GM13977 (cell line): ENCODE measurements around the gene TUBB.
"Not testable (repeated sequence)": the region's sequence is repeated elsewhere in the genome, so short reads cannot be mapped to it uniquely, and the experiment has no call there.

ENCODE experiments used
- DNase-seq: peaks from one replicate; pipeline ENCODE4 v3.0.0; 2012; ENCODE audit warnings: low spot score
- in situ Hi-C: fragments of 300-500 bp; cut with MboI; formaldehyde crosslinking; loops from one replicate; pipeline ENCODE4 v1.12.0; 2022; ENCODE audit warnings: low sequenced_read_pairs, low pct_unique_long_range_greater_than_20kb, mixed read lengths, inconsistent platforms; ENCODE audit not compliant: unreplicated experiment
- TF ChIP-seq, protein P1 (sequence below): IDR thresholded peaks from 2 replicates; pipeline ENCODE4 v1.5.1; 2012; ENCODE audit warnings: mild to moderate bottlenecking, control low read depth; ENCODE audit not compliant: insufficient read depth; ENCODE audit errors: extremely low read depth, missing control alignments

Gene TUBB

GRCh38 chr6:30757261-30757904 lies 37.2 kb downstream of the TUBB start:
- in situ Hi-C loops, result no loop called here
- DNase-seq, result no peak
- TF ChIP-seq, protein P1, sequence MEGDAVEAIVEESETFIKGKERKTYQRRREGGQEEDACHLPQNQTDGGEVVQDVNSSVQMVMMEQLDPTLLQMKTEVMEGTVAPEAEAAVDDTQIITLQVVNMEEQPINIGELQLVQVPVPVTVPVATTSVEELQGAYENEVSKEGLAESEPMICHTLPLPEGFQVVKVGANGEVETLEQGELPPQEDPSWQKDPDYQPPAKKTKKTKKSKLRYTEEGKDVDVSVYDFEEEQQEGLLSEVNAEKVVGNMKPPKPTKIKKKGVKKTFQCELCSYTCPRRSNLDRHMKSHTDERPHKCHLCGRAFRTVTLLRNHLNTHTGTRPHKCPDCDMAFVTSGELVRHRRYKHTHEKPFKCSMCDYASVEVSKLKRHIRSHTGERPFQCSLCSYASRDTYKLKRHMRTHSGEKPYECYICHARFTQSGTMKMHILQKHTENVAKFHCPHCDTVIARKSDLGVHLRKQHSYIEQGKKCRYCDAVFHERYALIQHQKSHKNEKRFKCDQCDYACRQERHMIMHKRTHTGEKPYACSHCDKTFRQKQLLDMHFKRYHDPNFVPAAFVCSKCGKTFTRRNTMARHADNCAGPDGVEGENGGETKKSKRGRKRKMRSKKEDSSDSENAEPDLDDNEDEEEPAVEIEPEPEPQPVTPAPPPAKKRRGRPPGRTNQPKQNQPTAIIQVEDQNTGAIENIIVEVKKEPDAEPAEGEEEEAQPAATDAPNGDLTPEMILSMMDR, result no peak

DNA sequence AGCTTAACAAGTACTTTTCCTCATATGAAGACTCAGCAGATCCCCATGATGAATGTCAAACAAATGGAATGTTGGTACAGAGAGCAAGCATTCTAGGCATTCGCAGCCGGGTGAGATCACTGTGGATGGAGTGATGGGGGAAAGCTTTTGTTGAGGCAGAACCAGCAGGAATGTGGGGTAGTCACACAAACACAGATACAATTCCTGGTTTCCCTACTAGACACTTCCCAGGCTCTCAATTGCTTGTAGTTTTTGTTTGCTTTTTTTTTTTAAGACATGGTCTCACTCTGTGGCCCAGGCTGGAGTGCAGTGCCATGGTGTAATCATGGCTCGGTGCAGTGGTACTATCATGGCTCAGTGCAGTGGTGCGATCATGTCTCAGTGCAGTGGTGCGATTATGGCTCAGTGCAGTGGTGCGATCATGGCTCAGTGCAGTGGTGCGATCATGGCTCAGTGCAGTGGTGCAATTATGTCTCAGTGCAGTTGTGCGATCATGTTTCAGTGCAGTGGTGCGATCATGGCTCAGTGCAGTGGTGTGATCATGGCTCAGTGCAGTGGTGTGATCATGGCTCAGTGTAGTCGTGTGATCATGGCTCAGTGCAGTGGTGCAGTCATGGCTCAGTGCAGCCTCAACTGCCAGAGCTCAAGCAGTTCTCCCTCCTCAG lies 39.6 kb downstream of the TUBB start:
- in situ Hi-C loops, result no loop called here

GRCh38 chr6:30760549-30760948 lies 40.4 kb downstream of the TUBB start:
- TF ChIP-seq, protein P1, result no peak
- DNase-seq, result no peak
- in situ Hi-C loops, result no loop called here

More for the DNA sequence above, 39.6 kb downstream of the TUBB start:
- TF ChIP-seq, protein P1, result no peak
- no peak for DNase-seq

GRCh38 chr6:30761791-30762429 lies 41.8 kb downstream of the TUBB start:
- no peak for DNase-seq
- in situ Hi-C loops, result no loop called here
- TF ChIP-seq, protein P1, result no peak

- no peak for DNase-seq
- TF ChIP-seq, protein P1, result no peak
- in situ Hi-C loops, result no loop called here
Observed at GRCh38 chr6:30763155-30763617, 43.0 kb downstream of the TUBB start.

GRCh38 chr6:30763618-30764489 lies 43.7 kb downstream of the TUBB start:
- DNase-seq, result no peak
- TF ChIP-seq, protein P1, result no peak
- in situ Hi-C loops, result no loop called here

DNA sequence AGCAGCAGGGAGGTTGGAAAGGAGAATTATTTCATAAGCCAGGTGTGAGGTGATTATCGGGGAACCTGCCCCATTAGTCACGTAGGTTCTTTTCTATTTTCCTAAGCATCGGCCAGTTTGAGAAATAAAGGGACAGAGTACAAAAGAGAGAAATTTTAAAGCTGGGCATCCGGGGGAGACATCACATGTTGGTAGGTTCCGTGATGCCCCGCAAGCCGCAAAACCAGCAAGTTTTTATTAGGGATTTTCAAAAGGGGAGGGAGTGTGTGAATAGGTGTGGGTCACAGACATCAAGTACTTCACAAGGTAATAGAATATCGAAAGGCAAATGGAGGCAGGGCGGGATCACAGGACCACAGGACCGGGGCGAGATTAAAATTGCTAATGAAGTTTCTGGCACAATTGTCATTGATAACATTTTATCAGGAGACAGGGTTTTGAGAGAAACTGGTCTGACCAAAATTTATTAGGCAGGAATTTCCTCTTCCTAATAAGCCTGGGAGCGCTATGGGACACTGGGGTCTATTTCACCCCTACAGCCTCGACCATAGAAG lies 44.4 kb downstream of the TUBB start:
- DNase-seq, in situ Hi-C loops: not testable (repeated sequence)

GRCh38 chr6:30765495-30765894 lies 45.3 kb downstream of the TUBB start:
- in situ Hi-C loops, DNase-seq: not testable (repeated sequence)
